ENCODE data around the gene PJA1.

PJA1 gene

GRCh38 chrX:69138512-69138911, 26.7 kb downstream of the PJA1 start:
- H3K9me2 ChIP-seq (replicated peaks; ENCODE audit: low read depth, low read length): no peaks in the 10 kb centered on the region
- no peak for TF ChIP-seq CTCF (conservative IDR thresholded peaks at IDR 0.05; ENCODE audit: low read length)
- TF ChIP-seq EZH2phosphoT487 (IDR thresholded peaks at IDR 0.05; ENCODE audit: borderline replicate concordance): no peak
- H3K4me2 ChIP-seq (ENCODE audit: low read depth, low read length, poor library complexity, severe bottlenecking): no peak overlapping the region
- H4K20me1 ChIP-seq (ENCODE audit: insufficient read depth, low read length, poor library complexity, severe bottlenecking): no peaks in the 10 kb centered on the region
- H3K27me3 ChIP-seq (ENCODE audit: insufficient read depth, low read length, poor library complexity, severe bottlenecking): no peaks in the 10 kb centered on the region
- no peaks in the 10 kb centered on the region for H3K79me2 ChIP-seq (ENCODE audit: insufficient read depth, low read length)
- H2AFZ ChIP-seq (ENCODE audit: low read length): no peak overlapping the region
- no peaks in the 10 kb centered on the region for H3K9me3 ChIP-seq (ENCODE audit: insufficient read depth, low read depth, low read length)
- H3K4me1 ChIP-seq (ENCODE audit: insufficient read depth, low read length, poor library complexity, severe bottlenecking): no peaks in the 10 kb centered on the region
- no peaks in the 10 kb centered on the region for H3K36me3 ChIP-seq (ENCODE audit: insufficient read depth, low read length)
- H3K4me3 ChIP-seq (ENCODE audit: low read length, poor library complexity, severe bottlenecking): no peak overlapping the region
- no peaks in the 10 kb centered on the region for H3F3A ChIP-seq (ENCODE audit: low read depth)
- H3K9ac ChIP-seq (ENCODE audit: low read depth, low read length, poor library complexity, severe bottlenecking): no peak overlapping the region

- TF ChIP-seq EZH2phosphoT487 (IDR thresholded peaks at IDR 0.05; ENCODE audit: borderline replicate concordance): no peak
- no peak for TF ChIP-seq CTCF (conservative IDR thresholded peaks at IDR 0.05; ENCODE audit: low read length)
- no peak overlapping the region for H3K4me2 ChIP-seq (ENCODE audit: low read depth, low read length, poor library complexity, severe bottlenecking)
- H3K9me2 ChIP-seq (replicated peaks; ENCODE audit: low read depth, low read length): no peaks in the 10 kb centered on the region
- H3F3A ChIP-seq (ENCODE audit: low read depth): no peaks in the 10 kb centered on the region
- H2AFZ ChIP-seq (ENCODE audit: low read length): no peak overlapping the region
- H3K9me3 ChIP-seq (ENCODE audit: insufficient read depth, low read depth, low read length): no peaks in the 10 kb centered on the region
- no peaks in the 10 kb centered on the region for H3K79me2 ChIP-seq (ENCODE audit: insufficient read depth, low read length)
- no peak overlapping the region for H3K4me3 ChIP-seq (ENCODE audit: low read length, poor library complexity, severe bottlenecking)
- no peaks in the 10 kb centered on the region for H3K27me3 ChIP-seq (ENCODE audit: insufficient read depth, low read length, poor library complexity, severe bottlenecking)
- H4K20me1 ChIP-seq (ENCODE audit: insufficient read depth, low read length, poor library complexity, severe bottlenecking): no peaks in the 10 kb centered on the region
- H3K4me1 ChIP-seq (ENCODE audit: insufficient read depth, low read length, poor library complexity, severe bottlenecking): no peaks in the 10 kb centered on the region
- no peaks in the 10 kb centered on the region for H3K36me3 ChIP-seq (ENCODE audit: insufficient read depth, low read length)
- H3K9ac ChIP-seq (ENCODE audit: low read depth, low read length, poor library complexity, severe bottlenecking): no peak overlapping the region
Measured at GRCh38 chrX:69138118-69138390, 27.2 kb downstream of the PJA1 start.

- no peaks in the 10 kb centered on the region for H3K27me3 ChIP-seq (ENCODE audit: insufficient read depth, low read length, poor library complexity, severe bottlenecking)
- H4K20me1 ChIP-seq (ENCODE audit: insufficient read depth, low read length, poor library complexity, severe bottlenecking): no peaks in the 10 kb centered on the region
- H3K79me2 ChIP-seq (ENCODE audit: insufficient read depth, low read length): no peaks in the 10 kb centered on the region
- no peak overlapping the region for H3K4me2 ChIP-seq (ENCODE audit: low read depth, low read length, poor library complexity, severe bottlenecking)
- no peak overlapping the region for H3K9ac ChIP-seq (ENCODE audit: low read depth, low read length, poor library complexity, severe bottlenecking)
- H3K4me3 ChIP-seq (ENCODE audit: low read length, poor library complexity, severe bottlenecking): no peak overlapping the region
- no peak for TF ChIP-seq CTCF (conservative IDR thresholded peaks at IDR 0.05; ENCODE audit: low read length)
- no peak for TF ChIP-seq EZH2phosphoT487 (IDR thresholded peaks at IDR 0.05; ENCODE audit: borderline replicate concordance)
- H3F3A ChIP-seq (ENCODE audit: low read depth): no peaks in the 10 kb centered on the region
- no peaks in the 10 kb centered on the region for H3K36me3 ChIP-seq (ENCODE audit: insufficient read depth, low read length)
- H3K4me1 ChIP-seq (ENCODE audit: insufficient read depth, low read length, poor library complexity, severe bottlenecking): no peaks in the 10 kb centered on the region
- H3K9me3 ChIP-seq (ENCODE audit: insufficient read depth, low read depth, low read length): no peaks in the 10 kb centered on the region
- no peak overlapping the region for H2AFZ ChIP-seq (ENCODE audit: low read length)
- H3K9me2 ChIP-seq (replicated peaks; ENCODE audit: low read depth, low read length): no peaks in the 10 kb centered on the region
Measured at GRCh38 chrX:69137371-69138117, 27.7 kb downstream of the PJA1 start.

Measured in Loucy (cell line).